22Rv1 (cell line): Measurements from ENCODE around the gene GMNN.
"Not testable (repeated sequence)": the region's sequence is repeated elsewhere in the genome, so short reads cannot be mapped to it uniquely, and the experiment has no call there.

Experiments
- H3K27ac ChIP-seq: fragments of 450-650 bp; 2 replicates; pipeline ENCODE4 v1.5.1; 2017
- CTCF ChIP-seq: fragments of 450-650 bp; IDR thresholded peaks from 2 replicates; pipeline ENCODE4 v1.5.1; 2017; ENCODE audit warnings: mild to moderate bottlenecking
- ZFX ChIP-seq: fragments of 450-650 bp; IDR thresholded peaks from 2 replicates; pipeline ENCODE4 v1.6.1; 2017; ENCODE audit warnings: antibody characterized with exemption, borderline replicate concordance

Gene GMNN

GRCh38 chr6:24743265-24743943 lies 31.3 kb upstream of the GMNN start:
- TF ChIP-seq ZFX = no peak
- no peak for TF ChIP-seq CTCF
- no peak overlapping the region for H3K27ac ChIP-seq

GRCh38 chr6:24743944-24744335 lies 30.8 kb upstream of the GMNN start:
- H3K27ac ChIP-seq = no peak overlapping the region
- no peak for TF ChIP-seq ZFX

GRCh38 chr6:24744911-24745310 lies 29.8 kb upstream of the GMNN start:
- no peak overlapping the region for H3K27ac ChIP-seq
- TF ChIP-seq ZFX = no peak
- TF ChIP-seq CTCF = no peak

- no peak for TF ChIP-seq CTCF
- no peak for TF ChIP-seq ZFX
- H3K27ac ChIP-seq = no peak overlapping the region
These were observed 25.4 kb upstream of the GMNN start for GRCh38 chr6:24749297-24749696.

- not testable (repeated sequence) for H3K27ac ChIP-seq
These were observed 23.9 kb upstream of the GMNN start for GRCh38 chr6:24750878-24751277.

- TF ChIP-seq CTCF (no peak), ZFX (no peak)
- H3K27ac ChIP-seq = no peak overlapping the region
These were observed 22.2 kb upstream of the GMNN start for GRCh38 chr6:24752503-24752902.

GRCh38 chr6:24752917-24753492 lies 21.7 kb upstream of the GMNN start:
- no peak for TF ChIP-seq ZFX
- TF ChIP-seq CTCF = no peak
- H3K27ac ChIP-seq = no peak overlapping the region

- TF ChIP-seq ZFX = no peak
- TF ChIP-seq CTCF = no peak
- H3K27ac ChIP-seq = no peak overlapping the region
These were observed 21.2 kb upstream of the GMNN start for GRCh38 chr6:24753545-24753944.

GRCh38 chr6:24754378-24754777 lies 20.4 kb upstream of the GMNN start:
- H3K27ac ChIP-seq = not testable (repeated sequence)
